GM19035 (cell line): ENCODE measurements around the gene INO80D.
"Not testable (repeated sequence)": the region's sequence is repeated elsewhere in the genome, so short reads cannot be mapped to it uniquely, and the experiment has no call there.

ENCODE experiments used
- ATAC-seq: cut with Tn5 transposase; IDR thresholded peaks from one replicate; pipeline ENCODE4 v1.9.1; 2021; ENCODE audit not compliant: unreplicated experiment

INO80D gene

DNA sequence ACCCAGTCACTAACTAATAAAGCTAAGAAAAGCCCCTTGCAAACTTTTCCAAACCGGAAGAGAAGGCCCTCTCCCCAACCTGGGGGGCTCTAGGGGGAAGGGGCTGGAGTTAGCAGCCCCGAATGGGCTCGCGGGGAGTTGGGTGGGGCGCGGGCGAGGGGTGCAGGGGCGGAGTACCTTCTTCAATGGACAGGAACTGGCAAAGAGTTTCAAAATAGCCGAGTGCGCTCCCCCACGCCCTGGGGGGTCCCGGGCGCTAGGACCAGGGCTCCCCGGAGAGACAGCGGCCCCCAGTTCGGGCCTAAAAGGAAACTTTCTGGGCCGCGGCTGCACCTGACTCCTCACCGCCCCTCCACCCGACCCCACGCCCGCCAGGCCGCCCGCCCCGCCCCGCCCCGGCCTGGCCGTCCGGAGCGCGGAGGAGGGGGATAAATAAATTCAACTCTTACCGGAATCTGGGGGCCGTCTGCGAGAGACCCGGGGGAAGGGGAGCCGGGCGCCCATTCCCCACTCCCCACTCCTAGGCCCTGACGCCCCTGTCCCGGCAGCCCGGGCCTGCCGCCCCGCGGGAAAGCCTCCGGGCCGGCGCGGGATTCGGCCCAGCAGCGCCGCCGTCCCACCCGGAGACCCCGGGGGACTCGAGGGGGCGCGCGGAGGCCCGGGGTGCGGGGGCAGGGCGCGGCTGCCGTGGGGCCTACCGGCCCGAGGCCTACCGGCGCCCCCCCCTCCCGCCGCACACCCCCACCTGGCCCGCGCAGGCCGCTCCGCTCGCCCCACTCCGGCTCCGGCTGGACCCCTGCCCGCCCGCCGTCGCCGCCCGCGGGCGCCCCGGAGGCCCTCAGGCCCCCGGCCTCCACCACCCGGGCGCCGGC, 868 bp downstream of the INO80D start:
- peak; percentile 29 for ATAC-seq

DNA sequence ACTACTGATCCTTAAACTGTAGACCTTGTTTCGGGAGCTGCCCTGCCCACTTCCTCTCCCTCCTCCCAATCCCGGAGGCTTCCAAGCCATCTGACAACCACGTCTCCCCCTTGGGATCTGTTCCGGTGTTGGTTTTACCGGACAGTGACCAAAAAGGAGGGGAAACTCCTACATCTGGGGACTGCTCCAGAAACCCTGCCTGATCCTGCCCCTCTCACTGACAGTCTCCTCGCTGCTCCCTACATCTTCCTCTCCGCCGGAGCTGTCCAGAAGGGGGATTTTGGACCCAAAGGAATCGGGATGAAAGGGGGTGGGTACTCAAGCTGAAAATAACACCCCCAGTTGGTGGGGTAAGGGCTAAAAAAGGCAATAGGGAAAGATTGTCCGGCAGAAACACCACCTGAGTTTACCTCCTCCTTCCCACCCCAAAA, 1.5 kb downstream of the INO80D start:
- ATAC-seq: no peak

- no peak for ATAC-seq
These were observed 2.2 kb downstream of the INO80D start for GRCh38 chr2:206083602-206084438.

DNA sequence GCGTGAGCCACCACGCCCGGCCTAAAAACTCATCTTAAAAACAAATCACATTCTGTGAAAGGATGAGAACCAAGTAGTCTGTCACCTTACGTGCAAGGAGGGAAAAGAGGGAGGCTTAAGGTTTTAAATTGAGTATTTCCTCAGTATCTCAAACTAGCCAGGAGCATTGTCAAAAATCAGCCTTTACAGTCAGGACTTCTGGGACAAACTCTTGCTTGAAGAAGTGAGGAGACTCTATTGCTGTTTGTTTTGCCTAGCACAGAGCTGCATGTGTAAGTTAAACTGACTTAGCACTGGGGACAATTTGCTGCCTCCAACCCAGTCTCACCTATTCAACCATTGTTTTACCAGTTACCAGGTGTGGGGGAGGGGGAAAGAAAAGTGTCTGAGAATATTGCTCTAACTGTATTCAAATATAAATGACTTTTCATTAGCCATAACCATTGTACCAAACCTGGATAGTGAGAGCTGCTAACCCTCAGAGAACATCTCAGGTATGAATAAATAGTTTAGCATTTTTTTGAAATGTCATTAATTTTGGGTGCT, 3.6 kb downstream of the INO80D start:
- ATAC-seq: no peak

DNA sequence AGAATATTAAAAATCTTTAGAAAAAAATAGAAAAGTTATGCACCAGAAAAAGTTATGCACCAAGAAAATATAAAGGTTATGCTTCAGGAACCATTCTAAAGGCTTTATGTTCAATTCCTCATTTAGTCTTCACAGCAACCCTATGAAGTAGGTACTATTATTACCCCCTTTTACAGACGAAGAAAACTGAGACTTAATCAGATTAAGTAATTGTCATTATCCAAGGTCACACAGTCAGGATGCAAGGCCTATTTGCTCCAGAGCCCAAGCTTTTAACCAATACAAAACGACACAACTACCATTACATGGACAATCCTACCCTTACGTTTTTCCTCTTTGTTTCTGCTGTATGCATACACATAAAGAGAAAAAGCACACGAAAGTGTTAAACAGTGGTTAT, 5.0 kb downstream of the INO80D start:
- ATAC-seq: no peak

DNA sequence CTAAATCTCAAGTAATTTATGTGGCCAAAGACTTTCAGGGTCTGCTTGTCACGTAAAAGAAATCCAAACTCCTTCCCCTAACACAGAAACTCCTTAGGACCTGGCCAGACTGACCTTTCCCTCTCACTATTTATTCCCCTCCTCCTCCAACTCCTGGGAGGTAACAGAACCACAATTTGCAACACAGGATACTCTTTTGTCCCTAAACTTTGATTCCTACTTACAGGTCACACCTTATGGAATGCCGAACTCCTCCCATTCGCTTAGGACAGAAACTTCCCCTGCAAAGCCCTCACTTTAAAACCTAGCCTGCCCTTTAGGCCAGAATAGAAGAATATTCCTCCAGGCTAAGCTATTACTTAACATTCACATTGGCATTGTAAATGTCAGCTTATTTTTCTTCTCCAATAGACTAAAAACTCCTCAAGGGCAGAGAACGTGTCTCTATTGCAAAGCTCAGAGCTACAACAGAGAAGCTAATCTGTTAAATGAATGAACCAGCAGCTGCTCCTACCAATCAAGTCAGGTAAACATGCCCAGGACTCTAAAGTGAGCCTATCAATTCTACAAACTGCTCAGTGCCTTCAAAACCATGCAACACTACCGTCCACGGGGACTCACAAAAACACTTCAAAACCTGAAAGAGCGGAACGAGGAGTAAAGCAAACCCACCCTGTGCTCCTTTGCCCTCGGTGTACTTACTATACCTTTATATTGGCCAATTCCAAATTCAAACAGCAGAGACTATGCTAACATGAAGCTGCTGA, 6.1 kb downstream of the INO80D start:
- ATAC-seq: no peak

GRCh38 chr2:206077879-206078278, 8.1 kb downstream of the INO80D start:
- ATAC-seq: not testable (repeated sequence)

GRCh38 chr2:206075113-206075512, 10.9 kb downstream of the INO80D start:
- no peak for ATAC-seq

- no peak for ATAC-seq
These were observed 14.2 kb downstream of the INO80D start for GRCh38 chr2:206071807-206072206.

- no peak for ATAC-seq
These were observed 16.6 kb downstream of the INO80D start for GRCh38 chr2:206069417-206069816.

GRCh38 chr2:206068207-206068606, 17.8 kb downstream of the INO80D start:
- no peak for ATAC-seq

- ATAC-seq: no peak
These were observed 21.9 kb downstream of the INO80D start for GRCh38 chr2:206064077-206064476.

- ATAC-seq: no peak
These were observed 22.3 kb downstream of the INO80D start for GRCh38 chr2:206063635-206064034.

DNA sequence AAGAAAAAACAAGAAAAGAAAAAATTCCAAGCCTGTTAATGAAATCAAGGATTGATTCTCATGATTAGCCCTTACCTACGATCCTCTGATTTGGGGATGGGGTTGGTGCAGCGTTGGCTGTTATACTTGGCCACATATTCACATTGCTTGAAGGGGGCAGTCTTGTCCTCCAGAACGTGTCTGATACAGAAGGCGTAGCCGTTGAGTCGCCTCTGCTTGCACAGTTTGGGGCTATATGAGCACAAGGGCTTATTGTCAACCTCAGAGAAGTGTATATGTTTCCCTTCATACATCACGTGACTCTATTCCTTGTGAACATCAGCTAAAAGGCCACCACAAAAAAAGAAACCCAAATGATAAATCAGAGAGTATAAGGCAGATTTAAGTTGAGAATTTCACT, 23.2 kb downstream of the INO80D start:
- no peak for ATAC-seq

- no peak for ATAC-seq
These were observed 29.7 kb downstream of the INO80D start for GRCh38 chr2:206056286-206056685.

GRCh38 chr2:206054952-206055351, 31.0 kb downstream of the INO80D start:
- ATAC-seq: no peak

DNA sequence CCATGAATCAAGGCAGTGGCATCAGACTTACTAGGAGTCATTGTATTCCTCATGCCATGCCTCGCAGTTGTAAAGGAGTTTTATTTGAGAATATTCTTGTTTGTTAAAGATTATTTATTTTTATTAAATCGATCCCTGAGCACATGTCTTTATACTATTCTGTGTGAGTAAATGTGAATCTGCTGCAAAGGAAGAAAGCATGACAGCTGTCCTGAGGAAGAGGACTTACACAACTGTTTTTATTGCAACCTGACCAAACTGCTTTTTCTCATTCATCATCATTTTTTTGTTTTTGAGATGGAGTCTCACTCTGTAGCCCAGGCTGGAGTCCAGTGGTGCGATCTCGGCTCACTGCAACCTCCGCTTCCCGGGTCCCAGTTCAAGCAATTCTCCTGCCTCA, 34.1 kb downstream of the INO80D start:
- ATAC-seq: no peak

- no peak for ATAC-seq
These were observed 36.6 kb downstream of the INO80D start for GRCh38 chr2:206049392-206049791.

DNA sequence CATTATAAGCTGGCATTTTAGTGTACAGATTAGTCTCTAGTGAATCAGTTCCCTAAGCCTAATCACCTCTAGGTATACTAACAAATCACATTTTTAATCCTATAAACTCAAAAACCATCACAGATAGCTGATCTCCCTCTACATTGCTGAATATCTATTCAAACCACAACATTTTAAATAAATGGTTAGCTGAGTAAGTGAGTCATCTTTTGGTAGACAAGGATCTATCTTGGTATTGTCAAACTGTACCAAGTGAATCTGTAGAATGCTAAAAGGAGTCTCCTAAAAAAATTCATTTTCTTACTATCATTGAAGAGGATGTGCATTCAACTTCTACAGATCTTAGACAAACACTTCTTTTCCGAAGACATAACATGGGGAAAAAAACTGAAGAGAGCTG, 40.7 kb downstream of the INO80D start:
- ATAC-seq: no peak

DNA sequence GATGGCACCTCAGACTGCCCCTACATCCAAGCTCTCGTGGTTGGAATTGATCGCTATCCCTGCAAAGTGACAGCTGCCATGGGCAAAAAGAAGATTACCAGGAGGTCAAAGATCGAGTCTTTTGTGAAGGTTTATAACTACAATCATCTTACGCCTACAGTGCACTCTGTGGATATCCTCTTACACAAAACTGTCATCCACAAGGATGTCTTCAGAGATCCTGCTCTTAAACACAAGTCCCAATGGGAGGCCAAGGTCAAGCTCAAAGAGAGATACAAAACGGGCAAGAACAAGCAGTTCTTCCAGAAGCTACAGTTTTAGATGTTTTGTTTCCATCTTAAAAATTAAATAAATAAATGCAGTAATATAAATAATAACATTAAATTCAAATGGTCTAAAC, 45.4 kb downstream of the INO80D start:
- ATAC-seq: no peak

DNA sequence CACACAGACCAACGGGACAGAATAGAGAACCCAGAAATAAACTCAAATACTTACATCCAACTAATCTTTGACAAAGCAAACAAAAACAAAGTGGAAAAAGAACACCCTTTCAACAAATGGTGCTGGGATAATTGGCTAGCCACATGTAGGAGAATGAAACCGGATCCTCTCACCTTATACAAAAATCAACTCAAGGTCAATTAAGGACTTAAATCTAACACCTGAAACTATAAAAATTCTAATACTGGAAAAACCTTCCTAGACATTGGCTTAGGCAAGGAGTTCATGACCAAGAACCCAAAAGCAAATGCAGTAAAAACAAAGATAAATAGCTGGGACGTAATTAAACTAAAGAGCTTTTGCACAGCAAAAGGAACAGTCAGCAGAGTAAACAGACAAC, 50.6 kb downstream of the INO80D start:
- ATAC-seq: not testable (repeated sequence)
